ENCODE data around the gene PPARA.

DNA sequence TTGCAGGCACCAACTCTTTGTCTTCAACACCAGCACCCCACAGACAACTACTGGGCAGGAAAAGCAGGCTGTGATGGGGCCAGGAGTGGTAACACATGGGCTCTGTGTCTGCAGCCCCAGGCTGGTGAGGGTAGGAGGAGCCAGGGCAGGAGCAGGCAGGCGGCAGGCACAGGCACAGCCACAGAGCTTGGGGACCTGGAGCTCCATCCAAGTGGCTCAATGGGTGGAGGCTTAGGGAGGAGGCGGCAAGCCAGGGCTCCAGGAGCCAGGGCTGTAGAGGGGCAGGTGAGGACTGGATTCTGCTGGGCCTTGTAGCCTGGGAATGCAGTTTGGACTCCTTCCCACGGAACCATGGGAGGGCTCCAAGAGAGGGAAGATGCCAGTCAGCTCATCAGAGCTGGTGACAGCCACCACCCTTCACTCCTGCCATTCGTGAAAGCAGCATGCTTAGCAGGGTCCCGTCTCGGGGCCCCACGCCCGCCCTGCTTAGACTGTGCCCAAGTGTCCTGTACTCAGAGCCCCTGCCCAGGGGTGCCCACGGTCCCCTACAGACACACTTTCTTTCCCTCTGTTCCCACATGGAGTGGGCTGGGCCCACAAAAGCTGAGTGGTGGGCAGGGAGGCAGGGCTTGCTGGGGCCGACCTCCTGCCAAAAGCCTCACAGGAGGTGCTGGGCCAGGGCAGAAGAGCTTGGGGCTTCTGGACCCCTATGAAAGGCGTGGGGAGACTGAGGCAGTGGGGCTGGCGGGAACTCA, 129.9 kb downstream of the PPARA start:
- TF ChIP-seq CTCF (conservative IDR thresholded peaks at IDR 0.05 in 1 of 2, IDR thresholded peaks at IDR 0.05 in 1 of 2; ENCODE audit: low read depth in 1 of 2, low read length in 2 of 2): no peak
- no peak for TF ChIP-seq EZH2 (IDR thresholded peaks at IDR 0.05; ENCODE audit: low read length, missing control alignments)

Measured in fibroblast of lung (primary cell).